MM.1S (cell line): ENCODE results near the gene SUFU.

Experiments
- EZH2 ChIP-seq: fragments of 300-600 bp; sonication (generic); optimal IDR thresholded peaks from 2 replicates; pipeline ENCODE3; 2017; ENCODE audit warnings: low read depth, mild to moderate bottlenecking, antibody characterized with exemption, low read length, mixed read lengths
- TF ChIP-seq, protein P1 (sequence below): fragments of 300-600 bp; sonication (generic); IDR thresholded peaks from 2 replicates; pipeline ENCODE4 v1.5.1; 2016; ENCODE audit warnings: antibody characterized with exemption, low read length, mixed read lengths

DNA sequence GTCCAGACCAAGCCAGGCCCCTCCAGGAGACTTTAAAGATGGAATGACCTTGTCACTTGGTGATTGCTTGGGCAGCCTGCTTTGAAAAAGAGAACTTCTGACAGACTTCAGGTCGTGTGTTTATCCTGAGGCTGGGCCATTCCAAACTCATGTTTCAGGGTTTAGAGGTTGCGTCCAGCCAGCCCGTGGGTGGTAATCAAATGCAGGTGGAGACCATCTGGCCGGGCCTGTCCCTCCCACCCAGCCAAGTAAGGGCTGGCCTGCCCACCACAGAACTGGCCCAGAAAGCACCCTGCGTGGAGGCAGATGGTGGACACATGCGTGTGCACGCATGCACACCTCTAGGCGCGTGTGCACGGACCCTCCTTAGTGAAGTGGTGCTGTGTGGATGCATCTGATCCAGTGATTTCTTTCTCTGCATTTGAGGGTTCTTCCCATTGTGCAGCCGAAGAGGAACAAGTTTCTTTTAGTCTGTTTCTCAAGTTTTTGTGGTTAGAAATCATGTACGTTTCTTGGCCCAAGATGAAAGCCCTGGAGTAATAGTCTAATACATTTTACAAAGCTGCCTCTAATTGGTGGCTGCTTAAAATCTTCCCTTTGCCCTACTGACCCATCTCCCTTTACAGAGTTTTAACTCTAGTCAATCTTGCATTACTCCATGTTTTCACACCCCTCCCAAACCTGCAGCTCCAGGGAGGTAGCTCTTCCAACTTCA is 43.0 kb downstream of the SUFU start:
- TF ChIP-seq, protein P1, sequence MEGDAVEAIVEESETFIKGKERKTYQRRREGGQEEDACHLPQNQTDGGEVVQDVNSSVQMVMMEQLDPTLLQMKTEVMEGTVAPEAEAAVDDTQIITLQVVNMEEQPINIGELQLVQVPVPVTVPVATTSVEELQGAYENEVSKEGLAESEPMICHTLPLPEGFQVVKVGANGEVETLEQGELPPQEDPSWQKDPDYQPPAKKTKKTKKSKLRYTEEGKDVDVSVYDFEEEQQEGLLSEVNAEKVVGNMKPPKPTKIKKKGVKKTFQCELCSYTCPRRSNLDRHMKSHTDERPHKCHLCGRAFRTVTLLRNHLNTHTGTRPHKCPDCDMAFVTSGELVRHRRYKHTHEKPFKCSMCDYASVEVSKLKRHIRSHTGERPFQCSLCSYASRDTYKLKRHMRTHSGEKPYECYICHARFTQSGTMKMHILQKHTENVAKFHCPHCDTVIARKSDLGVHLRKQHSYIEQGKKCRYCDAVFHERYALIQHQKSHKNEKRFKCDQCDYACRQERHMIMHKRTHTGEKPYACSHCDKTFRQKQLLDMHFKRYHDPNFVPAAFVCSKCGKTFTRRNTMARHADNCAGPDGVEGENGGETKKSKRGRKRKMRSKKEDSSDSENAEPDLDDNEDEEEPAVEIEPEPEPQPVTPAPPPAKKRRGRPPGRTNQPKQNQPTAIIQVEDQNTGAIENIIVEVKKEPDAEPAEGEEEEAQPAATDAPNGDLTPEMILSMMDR: no peak
- TF ChIP-seq EZH2: no peak
